HG03442 (cell line): ENCODE measurements around the gene ENDOV.

Source experiments
- ATAC-seq: cut with Tn5 transposase; IDR thresholded peaks from one replicate; pipeline ENCODE4 v1.9.1; 2021; ENCODE audit warnings: mild to moderate bottlenecking, moderate library complexity; ENCODE audit not compliant: unreplicated experiment

Gene ENDOV

DNA sequence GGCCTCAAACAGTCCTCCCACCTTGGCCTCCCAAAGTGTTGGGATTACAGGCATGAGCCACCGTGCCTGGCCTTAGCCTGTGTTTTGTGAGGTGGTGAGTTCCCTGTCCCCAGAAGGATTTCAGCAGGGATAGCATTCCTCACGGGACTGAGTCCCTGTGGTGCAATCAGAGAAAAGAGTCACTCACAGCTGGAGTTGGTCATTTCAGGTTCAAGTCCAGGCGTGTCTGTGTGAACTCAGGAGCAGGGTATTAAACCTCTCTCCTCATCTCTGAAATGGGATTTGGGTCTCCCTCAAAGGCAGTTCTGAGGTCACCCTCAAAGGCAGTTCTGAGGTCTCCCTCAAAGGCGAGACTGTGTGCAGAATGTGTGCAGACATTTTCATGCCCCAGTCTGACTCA lies 32.8 kb downstream of the ENDOV start:
- ATAC-seq, result no peak

DNA sequence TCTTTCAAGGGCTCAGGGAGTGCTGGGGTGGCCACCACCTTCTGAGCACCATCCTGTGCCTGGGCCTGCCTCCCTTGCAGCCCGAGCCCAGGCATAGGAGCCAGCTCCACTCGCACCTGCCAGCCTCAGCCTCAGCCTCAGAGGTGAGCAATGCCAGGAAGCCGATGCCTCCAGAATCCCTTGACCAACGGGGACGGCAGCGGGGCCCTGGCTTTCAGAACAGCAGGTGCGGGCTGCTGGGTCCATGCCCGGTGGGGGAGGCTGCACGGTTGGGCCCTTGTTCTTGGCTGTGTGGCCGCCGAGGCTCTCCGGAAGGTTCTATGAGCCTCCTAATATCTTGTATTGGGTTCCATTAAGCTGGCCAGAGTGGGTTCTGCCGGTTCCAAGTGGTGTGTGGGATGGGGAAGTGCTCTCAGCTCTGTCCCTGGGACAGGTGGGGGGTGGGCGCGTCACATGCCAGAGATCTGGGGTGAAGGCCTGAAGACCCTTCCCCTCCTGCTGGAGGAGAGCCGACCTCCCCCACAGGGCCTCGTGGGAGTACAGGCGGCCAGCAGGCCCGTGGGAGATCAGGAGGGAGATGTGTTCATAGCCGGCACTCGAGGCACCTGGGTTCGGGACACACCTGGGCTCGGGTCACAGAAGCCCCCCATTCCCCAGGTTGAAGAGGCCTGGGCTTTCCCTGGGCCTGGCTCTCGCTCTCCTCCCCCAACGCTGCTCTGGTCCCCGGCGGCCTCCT lies 34.4 kb downstream of the ENDOV start:
- no peak for ATAC-seq

DNA sequence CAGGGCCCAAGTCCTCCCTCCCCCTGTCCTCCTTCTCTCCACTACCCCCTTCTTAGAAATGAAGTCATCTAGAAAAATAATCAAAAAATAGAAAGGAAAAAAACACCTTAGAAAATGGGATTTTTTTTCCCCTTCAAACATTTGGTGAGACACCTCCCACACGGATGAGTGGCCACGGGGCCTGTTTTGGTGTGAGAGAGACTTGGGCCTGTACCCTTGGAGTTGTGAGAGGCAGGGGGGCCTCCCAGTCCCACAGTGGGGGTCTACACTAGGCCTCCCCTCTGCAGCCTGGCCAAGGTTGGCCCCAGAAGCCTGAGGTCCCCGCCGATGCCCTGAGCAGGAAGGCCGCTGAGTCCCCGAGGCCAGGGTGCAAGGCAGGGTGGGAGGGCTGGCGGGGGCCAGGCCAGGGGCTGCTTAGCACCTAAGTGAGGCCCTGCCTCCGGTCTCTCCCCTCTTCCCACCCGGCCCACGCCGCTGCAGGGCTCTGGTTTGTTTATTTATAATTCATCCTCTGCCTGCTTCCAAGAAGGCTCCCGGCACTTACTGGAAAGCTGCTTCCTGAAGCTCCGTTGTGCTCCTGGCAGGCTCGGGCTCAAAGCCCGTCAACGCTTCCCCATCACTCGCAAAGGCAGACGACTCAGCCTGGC lies 35.1 kb downstream of the ENDOV start:
- ATAC-seq, result no peak

DNA sequence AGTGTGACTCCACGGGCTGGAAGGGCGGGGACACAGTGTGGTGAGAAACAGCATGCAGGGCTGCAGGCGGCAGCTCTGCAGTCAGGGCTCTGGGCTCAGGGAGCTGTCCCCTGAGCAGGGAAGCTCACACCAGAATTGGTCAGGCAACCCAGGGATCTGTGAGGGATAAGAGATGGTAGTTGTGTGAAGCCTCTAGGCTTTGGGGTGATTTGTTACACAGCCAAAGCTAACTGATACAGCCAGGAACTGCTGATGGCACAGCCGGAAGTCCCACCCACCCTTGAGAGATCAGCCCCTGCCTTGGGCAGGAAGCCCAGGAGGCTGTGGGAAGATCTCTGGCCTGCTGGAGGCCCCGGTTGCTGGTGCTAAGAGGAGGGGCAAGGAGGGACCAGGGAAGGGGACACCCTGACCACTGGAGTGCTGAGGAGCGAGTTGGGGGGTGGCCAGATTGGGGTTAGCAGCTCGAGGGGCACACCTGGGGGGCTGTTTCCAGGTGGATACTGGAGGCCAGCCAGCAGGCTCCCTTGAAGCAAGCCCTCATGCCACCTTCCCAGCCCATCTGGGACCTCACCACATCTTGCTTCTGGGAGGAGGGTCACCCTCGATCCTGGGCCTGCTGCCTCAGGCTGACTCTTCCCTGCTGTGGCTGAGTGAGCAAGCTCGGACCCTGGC lies 36.3 kb downstream of the ENDOV start:
- ATAC-seq, result no peak

DNA sequence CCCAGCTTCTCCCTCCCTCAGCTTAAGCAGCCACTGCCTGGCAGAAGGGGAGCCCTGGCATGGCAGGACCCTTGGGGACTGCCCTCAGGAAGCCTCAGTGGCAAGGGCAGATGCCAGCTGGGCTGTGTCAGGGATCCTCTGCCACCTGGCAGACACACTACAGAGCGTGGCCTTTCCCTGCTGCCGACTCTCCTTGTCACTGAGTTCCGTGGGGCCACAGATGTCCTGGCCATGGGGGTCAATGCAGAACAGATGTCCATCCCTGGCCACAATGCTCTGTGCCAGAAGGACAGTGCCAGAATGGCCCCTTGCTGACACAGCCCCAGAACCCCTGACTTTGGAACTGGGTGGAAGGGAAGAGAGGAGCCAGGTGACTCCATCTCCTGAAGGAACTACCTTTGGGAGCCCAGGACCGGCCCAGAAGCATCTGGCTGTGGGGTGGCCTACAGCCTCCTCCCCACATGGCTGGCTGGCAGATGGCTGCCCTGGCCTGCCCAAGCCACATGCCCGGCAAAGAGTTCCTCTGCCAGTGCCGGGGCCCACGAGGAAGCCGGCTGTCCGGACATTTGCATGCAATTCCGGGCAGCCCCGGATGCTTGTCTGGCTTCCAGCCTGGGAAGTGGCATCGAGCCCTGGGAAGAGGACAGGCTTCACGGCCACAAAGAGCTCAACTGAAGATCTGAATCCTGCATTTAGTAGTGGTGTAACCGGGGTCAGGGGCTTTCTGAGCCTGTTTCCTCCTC lies 37.4 kb downstream of the ENDOV start:
- no peak for ATAC-seq

DNA sequence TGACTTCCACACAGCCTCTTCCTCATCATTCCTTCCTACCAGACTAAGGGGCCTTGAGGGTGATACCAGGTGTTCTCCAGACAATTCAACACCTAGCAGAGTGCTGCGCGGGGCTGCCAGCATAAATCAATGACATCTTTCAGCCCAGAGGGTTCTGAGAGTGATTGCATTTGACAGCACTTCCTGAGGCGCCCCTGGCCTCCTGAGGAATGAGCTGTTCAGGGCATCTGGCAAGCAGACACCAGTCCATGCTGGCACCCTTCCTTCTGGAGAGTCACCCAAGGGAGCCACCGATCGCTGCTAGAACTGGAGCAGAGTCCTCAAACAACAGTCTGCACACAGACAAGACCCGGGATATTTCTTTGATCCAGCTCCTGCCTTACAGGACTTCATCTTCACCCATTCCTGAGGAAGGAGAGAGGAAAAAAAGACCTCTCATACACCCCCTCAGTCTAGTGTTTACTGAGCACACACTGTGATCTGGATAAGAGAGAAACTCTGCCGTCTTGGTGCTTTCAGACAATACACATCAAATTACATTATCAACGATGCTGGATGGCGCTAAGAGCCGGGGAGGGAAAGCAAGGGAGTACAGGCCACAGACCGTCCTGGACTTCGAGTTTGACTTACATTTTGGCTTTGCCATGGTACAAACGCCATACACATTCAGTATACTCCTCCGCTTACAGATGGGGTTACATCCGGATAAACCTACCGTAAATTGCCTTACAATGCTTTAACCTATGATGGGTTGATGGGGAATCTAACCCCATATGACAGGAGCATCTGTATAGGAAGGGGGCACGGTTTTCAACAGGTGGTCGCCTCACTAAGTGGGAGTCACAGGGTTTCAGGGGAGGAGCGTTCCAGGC lies 38.4 kb downstream of the ENDOV start:
- no peak for ATAC-seq

DNA sequence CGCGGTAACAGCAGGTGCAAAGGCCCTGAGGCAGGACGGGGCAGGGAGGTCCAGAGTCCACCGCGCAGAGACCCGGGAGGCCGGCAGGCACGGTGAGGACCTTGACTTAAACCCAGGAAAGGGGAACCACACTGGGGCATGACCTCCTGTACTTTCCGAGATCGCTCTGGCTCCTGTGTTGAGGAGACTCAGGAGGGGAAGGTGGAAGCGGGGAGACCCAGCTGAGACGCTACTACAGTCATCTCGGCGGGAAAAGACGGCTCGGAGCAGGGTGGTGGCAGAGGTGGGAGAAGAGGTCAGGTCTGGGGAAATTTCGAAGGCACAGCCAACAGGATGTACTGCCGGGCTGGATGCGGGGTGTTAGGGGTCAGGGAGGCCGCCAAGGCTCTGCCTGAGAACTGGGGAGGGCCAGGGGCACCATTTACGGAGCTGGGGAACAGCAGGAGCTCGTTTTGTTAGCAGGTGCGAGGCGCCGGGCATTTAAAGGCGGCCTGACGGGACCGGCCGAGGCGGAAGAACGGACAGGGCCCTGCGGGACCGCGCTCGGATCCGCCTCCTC lies 39.1 kb downstream of the ENDOV start:
- ATAC-seq, result no peak

DNA sequence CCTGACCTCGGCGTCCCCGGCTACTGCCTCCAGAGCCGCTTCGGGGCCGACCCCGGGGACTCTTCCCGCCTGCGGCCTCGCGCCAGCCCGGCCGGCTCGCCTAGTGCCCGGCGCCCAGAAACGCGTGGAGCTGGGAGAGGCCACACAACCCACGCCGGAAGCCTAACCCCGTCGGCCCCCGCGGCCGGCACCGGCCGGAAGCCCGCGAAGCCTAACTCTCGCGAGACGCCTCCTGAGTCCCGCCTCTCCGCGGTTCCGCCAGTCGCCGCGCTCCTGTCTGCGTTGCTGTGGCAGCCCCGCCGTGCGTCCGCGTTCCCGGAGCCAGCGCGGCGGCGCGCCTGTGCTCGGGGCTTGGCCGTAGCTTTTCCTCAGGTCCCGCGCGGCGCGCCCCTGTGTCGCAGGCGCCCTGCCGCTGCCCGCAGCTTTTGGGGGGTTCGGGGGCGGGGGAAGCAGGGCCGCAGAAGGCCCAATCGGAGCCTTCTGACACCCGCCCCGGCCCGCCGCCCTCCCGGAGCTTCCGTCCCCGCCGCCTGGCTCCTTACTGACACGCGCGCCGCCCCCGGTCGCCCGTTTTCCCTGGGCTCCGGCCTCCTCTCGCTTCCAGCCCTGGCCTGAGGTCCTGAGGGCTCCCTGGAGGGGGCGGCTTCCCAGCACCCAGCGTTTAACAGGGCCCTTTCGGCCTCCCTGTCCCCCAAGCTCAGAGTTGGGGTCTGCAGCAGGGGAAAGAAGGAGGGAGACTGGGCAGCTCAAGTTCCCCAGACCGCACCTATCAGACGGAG lies 39.8 kb downstream of the ENDOV start:
- ATAC-seq, result peak; percentile 92

DNA sequence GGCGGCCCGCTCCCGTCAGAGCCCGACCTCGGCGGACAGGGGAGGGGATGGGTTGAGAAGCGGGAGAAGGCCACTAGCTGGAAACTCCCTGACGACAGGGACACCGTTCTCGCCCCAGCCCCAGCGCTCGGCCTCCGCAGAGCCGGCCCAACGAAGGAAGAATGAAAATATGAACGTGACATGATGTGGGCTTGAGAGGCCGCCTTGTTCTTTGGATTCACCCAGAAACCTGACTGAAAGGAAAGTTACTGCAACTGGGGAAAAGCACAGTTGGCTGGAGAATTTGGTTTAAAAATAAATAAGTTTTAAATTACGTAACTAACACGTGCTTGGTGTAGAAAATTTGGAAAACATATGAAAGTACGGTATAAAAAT lies 40.4 kb downstream of the ENDOV start:
- no peak for ATAC-seq

DNA sequence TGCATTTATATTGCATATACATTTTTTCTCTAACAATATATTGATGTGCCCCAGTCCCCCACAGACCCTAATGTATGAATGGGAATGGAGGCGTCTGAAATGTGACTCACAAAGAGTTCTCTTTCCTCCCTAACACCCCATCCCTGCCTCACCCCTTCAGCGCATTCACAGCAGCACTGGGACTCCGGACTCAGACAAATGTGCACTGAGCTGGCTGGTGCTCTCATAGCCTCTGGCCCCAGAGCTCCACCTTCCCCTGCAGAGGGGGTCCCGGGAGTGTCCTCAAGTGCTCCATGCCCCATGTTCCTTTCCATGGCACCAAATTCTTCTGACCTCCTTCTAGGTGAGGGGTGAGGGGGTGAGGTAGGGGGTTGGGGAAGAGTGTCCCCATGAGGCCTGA lies 40.8 kb downstream of the ENDOV start:
- ATAC-seq, result no peak

DNA sequence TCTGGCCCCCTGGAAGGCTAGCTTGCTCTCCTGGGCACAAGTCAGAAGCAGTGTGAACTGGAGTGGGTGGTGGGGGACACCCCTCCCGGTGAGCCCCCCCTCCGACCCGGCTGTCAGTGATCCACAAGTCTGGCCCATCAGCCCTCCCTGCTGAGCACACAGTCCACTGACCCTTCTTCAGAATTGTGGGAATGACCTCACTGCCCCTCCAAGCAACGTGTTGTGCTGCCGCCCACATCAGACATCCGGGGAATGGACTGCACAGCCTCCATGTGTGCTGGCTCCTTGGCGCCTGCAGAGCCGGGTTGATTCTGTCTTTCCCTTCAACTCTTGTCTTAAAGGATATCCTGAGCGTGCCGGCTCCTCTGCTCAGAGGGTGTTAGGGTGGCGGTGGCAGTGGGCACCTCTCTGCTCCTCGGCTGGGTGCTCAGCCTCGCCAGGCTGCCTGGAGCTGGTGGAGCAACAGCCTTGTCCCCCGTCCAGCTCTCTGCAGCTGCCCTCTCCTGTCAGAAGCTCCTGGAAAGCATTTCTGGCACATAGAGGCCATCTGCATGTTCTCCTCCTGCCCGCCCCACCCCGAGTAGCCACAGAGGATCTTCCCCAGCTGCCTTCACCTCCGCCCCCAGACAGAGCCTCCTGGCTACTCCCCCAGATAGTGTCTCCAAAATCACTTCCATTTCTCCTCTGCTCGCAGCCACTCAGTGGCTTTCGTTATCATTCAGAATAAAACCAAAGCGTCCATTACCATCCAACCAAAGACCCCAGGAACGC lies 41.7 kb downstream of the ENDOV start:
- no peak for ATAC-seq

DNA sequence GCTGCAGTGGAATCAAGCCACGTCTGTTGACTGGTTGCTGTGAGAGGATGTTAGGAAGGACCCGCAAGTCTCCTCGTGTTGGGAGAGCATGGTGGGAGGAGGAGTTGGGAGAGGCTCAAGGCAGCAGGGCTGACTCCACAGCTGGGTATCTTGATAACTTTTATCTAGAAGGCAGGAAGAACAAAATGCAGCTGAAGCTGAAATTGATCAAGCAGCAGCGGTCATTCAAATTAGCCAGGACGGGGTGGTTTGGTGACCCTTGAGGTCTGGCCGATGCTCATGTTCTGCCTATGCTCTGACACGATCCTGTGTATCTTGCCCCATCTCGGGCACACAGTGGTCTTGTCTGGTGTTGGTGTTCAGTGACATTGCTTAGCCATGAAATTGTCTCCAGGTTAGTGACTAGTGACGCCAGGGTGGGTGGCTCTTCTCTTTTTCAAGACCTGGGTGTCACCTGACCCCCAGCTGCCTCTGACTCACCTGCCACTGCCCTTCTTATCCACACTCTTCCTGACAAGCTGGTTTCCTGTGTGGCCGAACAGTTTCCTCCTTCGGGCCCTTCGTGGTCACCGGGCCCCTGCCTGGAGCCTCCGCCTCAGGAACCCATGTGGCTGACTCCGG lies 42.4 kb downstream of the ENDOV start:
- no peak for ATAC-seq

DNA sequence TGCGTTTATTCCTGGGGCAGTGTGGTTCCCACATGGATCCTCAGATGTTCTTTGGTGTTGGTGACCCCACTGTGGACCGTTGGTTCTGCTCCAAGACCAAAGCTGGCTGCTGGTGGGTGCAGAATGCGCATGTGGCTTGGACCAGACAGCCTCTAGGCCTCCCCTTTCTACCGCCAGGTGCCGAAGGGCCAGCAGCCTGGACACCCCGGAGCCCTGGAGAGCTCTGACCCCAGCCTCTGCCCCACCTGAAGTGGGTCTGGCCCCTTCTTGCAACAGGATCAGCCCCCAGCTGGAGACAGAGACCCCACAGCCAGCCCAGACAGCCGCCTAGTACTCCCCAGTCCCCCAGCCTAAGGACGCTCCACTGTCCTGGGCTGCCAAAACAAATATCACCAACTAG lies 43.0 kb downstream of the ENDOV start:
- no peak for ATAC-seq

DNA sequence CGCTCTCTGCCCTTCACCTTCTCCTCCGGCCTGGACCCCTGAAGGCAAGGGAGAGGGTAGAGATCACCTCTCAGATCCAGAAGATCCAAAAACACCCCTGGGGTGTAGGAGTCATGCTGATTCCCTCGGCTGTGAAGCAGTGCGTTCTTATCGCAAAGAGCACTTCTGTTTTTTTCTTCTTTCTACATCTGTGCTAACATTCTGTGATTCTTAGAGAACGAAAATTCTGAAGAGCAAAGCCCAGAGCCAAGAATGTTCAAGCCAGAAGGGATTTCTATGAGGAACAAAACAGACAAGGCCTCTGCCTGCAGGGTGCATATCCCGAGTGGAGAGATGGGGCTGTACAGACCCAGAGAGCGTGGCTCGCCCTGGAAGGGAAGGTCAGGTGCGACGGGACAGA lies 44.3 kb downstream of the ENDOV start:
- ATAC-seq, result no peak

DNA sequence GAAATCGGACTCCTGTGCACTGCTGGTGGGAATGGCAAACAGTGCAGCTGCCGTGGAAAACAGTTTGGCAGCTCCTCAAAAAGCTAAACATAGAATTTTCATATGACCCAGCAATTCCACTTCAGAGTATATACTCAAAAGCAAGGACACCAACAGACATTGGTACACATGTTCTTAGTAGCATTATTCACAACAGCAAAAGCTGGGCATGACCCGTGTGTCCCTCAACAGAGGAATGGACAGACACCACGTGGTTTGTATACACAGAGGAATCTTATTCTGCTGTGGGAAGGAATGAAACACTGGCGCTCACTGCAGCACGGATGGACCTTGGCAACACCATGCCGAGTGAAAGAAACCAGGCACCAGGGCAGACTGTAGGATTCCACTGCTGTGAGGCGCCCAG lies 45.5 kb downstream of the ENDOV start:
- no peak for ATAC-seq

DNA sequence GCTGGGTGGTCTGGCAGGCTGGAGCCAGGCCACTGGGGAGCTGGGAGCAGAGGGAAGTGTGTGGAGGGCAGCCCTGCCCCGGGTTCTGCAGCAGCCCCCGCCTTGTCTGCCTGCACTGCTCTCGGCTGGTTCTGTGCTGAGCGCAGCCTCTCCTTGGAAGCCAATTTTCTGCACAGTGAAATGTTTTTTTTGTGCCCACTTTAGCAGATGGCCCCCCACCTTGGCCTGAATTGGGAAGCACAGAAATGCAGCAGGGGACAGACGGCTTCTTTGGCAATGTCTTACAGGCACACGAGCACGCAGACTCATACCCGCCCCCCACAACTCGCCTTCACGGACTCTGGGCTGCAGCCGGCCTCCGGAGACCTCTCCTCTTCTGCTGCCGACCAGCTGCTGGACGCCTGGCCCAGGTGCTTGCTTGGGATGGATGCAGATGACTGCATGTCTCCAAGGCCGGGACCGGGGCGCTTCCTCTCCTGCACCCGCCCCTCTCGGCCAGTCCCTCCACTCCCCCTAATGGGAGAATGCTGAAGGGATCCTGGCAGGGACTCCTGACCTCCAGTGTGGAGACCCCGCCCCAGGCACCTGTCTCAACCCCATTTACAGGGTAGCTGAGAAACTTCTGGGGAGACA lies 46.7 kb downstream of the ENDOV start:
- no peak for ATAC-seq

DNA sequence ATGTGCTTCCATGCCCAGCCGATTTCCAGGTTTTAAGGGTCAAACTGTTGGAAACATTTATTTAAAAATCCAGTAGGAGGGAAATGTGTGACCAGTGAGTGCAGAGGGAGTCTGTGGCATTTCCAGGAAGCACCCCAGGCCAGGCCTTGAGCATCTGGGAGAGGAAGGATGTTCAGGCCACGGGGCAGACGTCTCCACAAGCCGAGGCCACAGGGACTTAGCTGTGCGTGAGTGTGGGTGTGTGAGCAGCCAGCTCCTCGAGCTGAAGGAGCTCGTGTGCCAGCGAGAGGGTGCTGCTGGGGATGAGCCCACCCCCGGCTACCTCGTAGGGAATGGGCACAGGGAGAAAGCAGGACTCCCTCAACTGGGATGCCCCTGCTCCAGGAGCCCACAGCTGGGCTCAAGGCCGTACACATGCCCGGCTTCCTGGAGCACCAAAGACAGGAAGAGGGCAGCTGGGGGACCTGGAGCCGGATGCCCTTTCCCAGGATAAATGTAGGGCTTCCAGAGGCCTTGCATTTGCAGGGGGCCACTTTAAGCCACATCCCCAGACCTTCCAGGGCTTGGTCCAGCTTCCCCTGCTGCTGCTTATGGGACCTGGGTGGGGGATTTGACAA lies 48.9 kb downstream of the ENDOV start:
- ATAC-seq, result no peak
